Effector CD4-positive, alpha-beta T cell (primary cell): ENCODE results near the gene PSMC4.
A peak's percentile ranks its signal among the peaks of the same experiment; 100 is the strongest.

Experiments
- DNase-seq: peaks from one replicate; pipeline ENCODE4 v3.0.0-alpha.2; 2020

The PSMC4 gene

GRCh38 chr19:39995794-39996193 lies 24.8 kb downstream of the PSMC4 start:
- DNase-seq = no peak

- DNase-seq = peak; percentile 12
Measured at GRCh38 chr19:39996218-39996810, 25.3 kb downstream of the PSMC4 start.

- peak; percentile 86 for DNase-seq
Measured at GRCh38 chr19:39996811-39997637, 26.1 kb downstream of the PSMC4 start, which contains the start of gene ZNF546. TSS of gene ZNF546 (plus strand) at chr19:39997060. CDS start at chr19:39998327, 1,267 bp downstream.

- no peak for DNase-seq
Measured at GRCh38 chr19:39997638-39998216, 26.8 kb downstream of the PSMC4 start.

GRCh38 chr19:39998501-39998900 lies 27.5 kb downstream of the PSMC4 start:
- DNase-seq = no peak

- DNase-seq = no peak
Measured at GRCh38 chr19:40005691-40006272, 34.8 kb downstream of the PSMC4 start.

GRCh38 chr19:40006273-40006691 lies 35.3 kb downstream of the PSMC4 start:
- no peak for DNase-seq

GRCh38 chr19:40009674-40010073 lies 38.7 kb downstream of the PSMC4 start:
- DNase-seq = no peak

- DNase-seq = no peak
Measured at GRCh38 chr19:40013991-40014390, 43.0 kb downstream of the PSMC4 start.

GRCh38 chr19:40023969-40024368 lies 53.0 kb downstream of the PSMC4 start:
- DNase-seq = no peak

GRCh38 chr19:40025938-40026596 lies 55.1 kb downstream of the PSMC4 start:
- DNase-seq = no peak

- no peak for DNase-seq
Measured at GRCh38 chr19:40026597-40026970, 55.6 kb downstream of the PSMC4 start.
